Natural killer cell treated with Interleukin-12 subunit alpha and Interleukin-12 subunit beta and Interleukin-15 and Interleukin-18, amount 100 ng/mL, for 72 hours (primary cell): ENCODE data around the gene CASP8. TPM values are rescaled to one million over a fixed set of nuclear protein-coding genes. Genes with fewer than 3 reads are reported as not detected.
A peak's percentile ranks its signal among the peaks of the same experiment; 100 is the strongest.
"Not testable (repeated sequence)": the region's sequence is repeated elsewhere in the genome, so short reads cannot be mapped to it uniquely, and the experiment has no call there.

Source experiments
- ATAC-seq, 2 donors: fragments of 150-1000 bp; cut with Tn5 transposase in 1 of 2; sonication (Bioruptor Pico), chemical (Tn5 transposase) in 1 of 2; 2 replicates each; pipeline ENCODE4 v1.10.0; 2021
- DNase-seq: peaks from one replicate; pipeline ENCODE4 v3.0.0; 2022; ENCODE audit warnings: low spot score
- H3K27ac Mint-ChIP-seq, 2 donors: 1 replicate in 1 of 2; 2 replicates in 1 of 2; pipeline ENCODE4 v1.8.0; 2022; ENCODE audit warnings: mixed read lengths in 2 of 2, mild to moderate bottlenecking in 1 of 2, moderate library complexity in 1 of 2
- H3K27me3 Mint-ChIP-seq, 2 donors: 1 replicate in 1 of 2; 2 replicates in 1 of 2; pipeline ENCODE4 v1.8.0; 2022; ENCODE audit warnings: mixed read lengths in 2 of 2
- H3K36me3 Mint-ChIP-seq: one replicate; pipeline ENCODE4 v1.8.0; 2022; ENCODE audit warnings: mixed read lengths
- H3K4me1 Mint-ChIP-seq, 2 donors: 1 replicate in 1 of 2; 2 replicates in 1 of 2; pipeline ENCODE4 v1.8.0; 2022; ENCODE audit warnings: low read depth in 2 of 2, mixed read lengths in 2 of 2, mild to moderate bottlenecking in 1 of 2
- H3K4me3 Mint-ChIP-seq: one replicate; pipeline ENCODE4 v1.8.0; 2022; ENCODE audit warnings: mixed read lengths
- H3K9me3 Mint-ChIP-seq: 2 replicates; pipeline ENCODE4 v1.8.0; 2022; ENCODE audit warnings: mixed read lengths
- total RNA-seq, 2 donors: library from RNA; stranded (reverse); gene quantifications; one replicate each; pipeline ENCODE4 v1.2.3, GENCODE V29; 2022

CASP8 gene
- total RNA-seq, 2 donors from 2014 or later = 76.8 to 83.7 TPM

- peaks cover 7% of the 10 kb centered on the region for H3K36me3 Mint-ChIP-seq
- H3K27me3 Mint-ChIP-seq = no peaks in the 10 kb centered on the region
- peak overlapping the region; percentile 95 to 98 for H3K27ac Mint-ChIP-seq
- DNase-seq (no peak), ATAC-seq (peak; percentile 37 to 46)
- H3K4me3 Mint-ChIP-seq = peak overlapping the region; percentile 99
- peaks cover 54 to 58% of the 10 kb centered on the region in 2 donors for H3K4me1 Mint-ChIP-seq
- no peaks in the 10 kb centered on the region for H3K9me3 Mint-ChIP-seq
Observed at GRCh38 chr2:201233812-201234662, 26.3 kb upstream of the CASP8 start.

GRCh38 chr2:201234663-201235135, 25.6 kb upstream of the CASP8 start:
- no peaks in the 10 kb centered on the region for H3K9me3 Mint-ChIP-seq
- H3K27ac Mint-ChIP-seq = peak overlapping the region; percentile 95 to 98
- DNase-seq (no peak), ATAC-seq (no peak)
- peaks cover 13% of the 10 kb centered on the region for H3K36me3 Mint-ChIP-seq
- no peaks in the 10 kb centered on the region for H3K27me3 Mint-ChIP-seq
- H3K4me3 Mint-ChIP-seq = peak overlapping the region; percentile 99
- peaks cover 54 to 61% of the 10 kb centered on the region in 2 donors for H3K4me1 Mint-ChIP-seq

GRCh38 chr2:201235860-201236811, 24.2 kb upstream of the CASP8 start:
- DNase-seq (peak; percentile 79), ATAC-seq (peak in 1 of 2 donors; percentile 26)
- Mint-ChIP-seq H3K27me3 (no peaks in the 10 kb centered on the region), H3K4me3 (peak overlapping the region; percentile 99), H3K36me3 (peaks cover 27% of the 10 kb centered on the region), H3K9me3 (no peaks in the 10 kb centered on the region), H3K4me1 (peaks cover 54 to 65% of the 10 kb centered on the region in 2 donors), H3K27ac (peak overlapping the region; percentile 95 to 98)

DNA sequence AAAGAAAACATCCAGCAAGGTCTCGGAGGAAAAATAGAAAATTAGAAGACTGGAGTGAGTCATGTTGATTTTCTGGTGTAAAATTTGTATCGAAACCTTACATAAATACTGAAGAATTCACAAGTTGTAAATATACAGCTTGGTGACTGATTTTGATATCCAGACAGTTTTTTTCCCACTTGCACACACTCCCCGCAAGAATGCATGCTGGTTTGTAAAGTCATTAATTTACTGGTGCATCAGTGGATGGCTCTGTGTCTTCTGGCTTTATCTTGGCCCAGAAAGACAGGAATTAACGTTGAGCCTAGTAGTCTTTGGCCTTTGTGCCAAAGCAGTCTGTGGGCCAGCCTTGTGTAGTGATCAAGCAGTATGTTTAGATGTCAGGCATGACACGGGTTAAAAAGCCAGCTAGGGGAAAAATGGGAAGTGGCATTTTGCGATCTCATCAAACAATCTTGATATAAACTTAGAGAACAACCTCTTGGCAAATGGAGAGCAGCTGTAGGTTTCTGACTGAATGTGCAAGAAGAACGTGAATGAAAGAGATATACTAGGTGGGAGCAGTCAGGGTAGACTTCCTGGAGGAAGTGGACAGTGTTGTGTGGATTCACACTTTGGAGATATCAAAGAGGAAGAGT, 22.7 kb upstream of the CASP8 start:
- peak overlapping the region; percentile 57 for H3K4me3 Mint-ChIP-seq
- peaks cover 34% of the 10 kb centered on the region for H3K36me3 Mint-ChIP-seq
- H3K9me3 Mint-ChIP-seq = no peaks in the 10 kb centered on the region
- ATAC-seq (no peak), DNase-seq (no peak)
- peak overlapping the region; percentile 95 to 98 for H3K27ac Mint-ChIP-seq
- no peaks in the 10 kb centered on the region for H3K27me3 Mint-ChIP-seq
- H3K4me1 Mint-ChIP-seq = peaks cover 44 to 55% of the 10 kb centered on the region in 2 donors

DNA sequence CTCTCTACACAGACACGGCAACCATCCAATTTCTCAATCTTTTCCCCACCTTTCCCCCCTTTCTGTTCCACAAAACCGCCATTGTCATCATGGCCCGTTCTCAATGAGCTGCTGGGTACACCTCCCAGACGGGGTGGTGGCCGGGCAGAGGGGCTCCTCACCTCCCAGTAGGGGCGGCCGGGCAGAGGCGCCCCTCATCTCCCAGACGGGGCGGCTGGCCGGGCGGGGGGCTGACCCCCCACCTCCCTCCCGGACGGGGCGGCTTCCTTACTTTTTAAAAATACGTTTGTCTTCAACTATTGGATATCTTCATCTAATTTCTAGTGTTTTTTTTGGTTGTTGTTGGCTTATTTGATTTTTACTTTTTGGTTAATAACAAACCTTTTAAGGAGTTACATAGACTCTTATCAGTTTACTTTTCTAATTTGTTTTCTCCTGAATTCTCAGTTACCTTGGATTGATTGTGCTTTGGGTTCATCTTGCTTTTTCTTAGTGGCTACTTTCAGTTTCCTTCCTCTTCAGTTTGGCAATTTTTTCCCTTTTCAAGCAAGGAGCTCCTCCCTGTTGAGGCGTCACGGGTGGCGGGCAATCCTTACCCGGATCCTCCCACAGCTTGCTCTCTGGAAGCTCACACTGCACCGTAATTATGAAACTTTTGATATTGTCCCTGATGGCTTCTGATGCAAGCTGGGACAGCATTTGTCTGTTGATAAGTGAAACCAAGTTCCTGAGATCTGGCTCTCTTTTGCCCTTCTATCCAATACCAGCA, 21.0 kb upstream of the CASP8 start:
- H3K27ac Mint-ChIP-seq = peak overlapping the region; percentile 62 to 94
- peak overlapping the region; percentile 55 for H3K4me3 Mint-ChIP-seq
- H3K4me1 Mint-ChIP-seq = peaks cover 32 to 45% of the 10 kb centered on the region in 2 donors
- not testable (repeated sequence) for H3K9me3 Mint-ChIP-seq, DNase-seq, H3K27me3 Mint-ChIP-seq
- ATAC-seq = peak; percentile 29 to 80
- peaks cover 34% of the 10 kb centered on the region for H3K36me3 Mint-ChIP-seq

- peaks cover 19 to 28% of the 10 kb centered on the region in 2 donors for H3K4me1 Mint-ChIP-seq
Observed at GRCh38 chr2:201242571-201243277, 17.6 kb upstream of the CASP8 start.

DNA sequence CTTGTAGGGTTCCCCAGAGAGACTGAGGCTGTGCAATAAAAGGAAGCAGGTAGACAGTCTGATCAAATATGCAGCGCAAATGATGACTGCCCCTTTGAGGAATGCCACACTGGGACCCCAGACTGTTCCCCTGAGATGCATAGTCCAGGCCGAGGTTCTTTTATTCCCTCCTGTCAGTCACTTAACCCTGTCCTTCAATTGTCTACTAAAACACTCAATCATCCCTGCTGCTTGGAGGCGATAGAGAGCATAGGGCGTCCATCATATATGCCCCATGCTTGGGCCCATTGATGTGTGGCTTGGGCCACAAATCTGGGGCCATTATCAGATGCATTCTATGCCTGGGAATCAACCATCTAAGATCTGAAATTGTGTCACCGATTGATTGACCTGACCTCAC, 15.5 kb upstream of the CASP8 start:
- H3K27ac Mint-ChIP-seq = peak overlapping the region in 1 of 2 donors; percentile 60
- ATAC-seq (no peak), DNase-seq (no peak)
- peaks cover 22% of the 10 kb centered on the region for H3K36me3 Mint-ChIP-seq
- no peaks in the 10 kb centered on the region for H3K9me3 Mint-ChIP-seq
- H3K27me3 Mint-ChIP-seq = no peaks in the 10 kb centered on the region
- peaks cover 13 to 23% of the 10 kb centered on the region in 2 donors for H3K4me1 Mint-ChIP-seq
- H3K4me3 Mint-ChIP-seq = no peak overlapping the region

More at GRCh38 chr2:201242571-201243277, 17.6 kb upstream of the CASP8 start:
- no peak for ATAC-seq
- H3K4me3 Mint-ChIP-seq = no peak overlapping the region
- peaks cover 31% of the 10 kb centered on the region for H3K36me3 Mint-ChIP-seq
- no peaks in the 10 kb centered on the region for H3K9me3 Mint-ChIP-seq
- H3K27me3 Mint-ChIP-seq = no peaks in the 10 kb centered on the region
- no peak overlapping the region for H3K27ac Mint-ChIP-seq
- no peak for DNase-seq

DNA sequence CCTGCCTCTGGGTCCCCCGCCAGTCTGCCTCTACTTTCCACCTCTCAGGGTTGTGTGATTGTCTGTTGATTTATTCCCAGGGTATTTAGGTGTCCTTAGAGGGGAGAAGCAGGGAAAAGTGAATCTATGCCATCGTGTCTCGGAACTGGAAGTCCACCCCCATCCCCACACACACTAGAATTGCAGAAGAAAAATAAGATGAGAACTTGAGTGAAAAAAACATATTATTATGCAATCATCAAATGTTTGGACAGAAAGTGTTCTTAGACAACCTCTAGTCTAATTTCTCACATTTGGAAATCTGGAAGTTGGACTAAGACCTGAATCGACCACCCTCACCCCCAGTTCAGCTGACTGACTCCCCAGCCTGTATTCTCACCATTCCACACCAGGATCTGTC, 14.1 kb upstream of the CASP8 start:
- Mint-ChIP-seq H3K27ac (peak overlapping the region in 1 of 2 donors; percentile 60), H3K36me3 (peaks cover 14% of the 10 kb centered on the region), H3K27me3 (no peaks in the 10 kb centered on the region), H3K4me1 (peaks cover 16 to 28% of the 10 kb centered on the region in 2 donors), H3K4me3 (no peak overlapping the region), H3K9me3 (peaks cover 6% of the 10 kb centered on the region)
- no peak for DNase-seq
- ATAC-seq = no peak

DNA sequence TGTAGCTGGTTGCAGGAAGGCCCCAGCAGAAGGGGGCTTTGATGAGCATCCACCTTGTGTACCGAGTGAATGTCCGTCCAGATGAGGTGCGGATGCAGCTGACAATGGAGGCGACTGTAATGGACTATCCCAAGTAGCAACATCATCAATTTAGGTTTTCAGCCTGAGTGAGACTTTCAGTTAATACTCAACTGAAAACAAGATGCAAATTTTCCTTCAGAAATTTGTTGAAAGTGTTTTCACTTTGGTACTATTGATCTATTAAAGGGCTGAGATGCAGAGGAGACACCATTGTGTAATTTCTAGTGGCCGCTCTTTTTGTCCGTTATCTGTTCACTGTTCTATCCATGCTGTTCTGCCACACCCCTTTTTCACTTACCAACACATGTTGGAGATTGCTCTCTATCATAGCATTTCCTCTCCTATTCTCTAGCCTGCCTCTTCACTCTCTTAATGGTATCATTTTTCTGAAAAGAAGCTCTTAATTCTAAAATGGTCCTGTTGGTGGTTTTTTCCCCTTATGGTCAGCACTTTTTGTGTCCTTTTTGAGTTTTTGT, 12.0 kb upstream of the CASP8 start:
- Mint-ChIP-seq H3K9me3 (peaks cover 6% of the 10 kb centered on the region), H3K4me3 (no peak overlapping the region), H3K36me3 (peaks cover 9% of the 10 kb centered on the region), H3K27ac (peak overlapping the region in 1 of 2 donors; percentile 3), H3K4me1 (peaks cover 30 to 45% of the 10 kb centered on the region in 2 donors), H3K27me3 (no peaks in the 10 kb centered on the region)
- no peak for DNase-seq
- no peak for ATAC-seq

DNA sequence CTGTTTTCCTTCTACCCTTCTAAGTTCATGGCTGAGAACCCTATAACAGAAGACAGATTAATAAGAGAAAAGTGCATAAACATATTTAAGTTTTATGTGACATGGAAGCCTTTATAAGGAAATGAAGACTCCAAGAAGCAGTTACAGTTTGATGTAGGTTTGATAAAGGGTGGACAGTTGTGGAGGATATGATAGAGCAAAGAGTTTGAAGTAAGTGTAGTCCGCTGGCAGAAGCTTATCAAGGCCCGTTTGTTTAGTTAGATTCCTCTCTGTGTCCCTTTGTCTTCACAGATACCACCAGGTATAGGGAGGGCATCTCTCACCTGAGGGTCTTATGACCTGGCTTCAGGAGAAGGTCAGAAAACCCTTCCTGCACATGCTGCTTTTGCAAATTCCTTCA, 10.4 kb upstream of the CASP8 start:
- Mint-ChIP-seq H3K27me3 (no peaks in the 10 kb centered on the region), H3K4me1 (peaks cover 39 to 54% of the 10 kb centered on the region in 2 donors), H3K4me3 (peak overlapping the region; percentile 29), H3K9me3 (peaks cover 6% of the 10 kb centered on the region), H3K36me3 (peaks cover 9% of the 10 kb centered on the region), H3K27ac (peak overlapping the region; percentile 37 to 55)
- no peak for DNase-seq
- ATAC-seq = no peak

GRCh38 chr2:201250741-201251140, 9.6 kb upstream of the CASP8 start:
- Mint-ChIP-seq H3K4me1 (peaks cover 44 to 54% of the 10 kb centered on the region in 2 donors), H3K36me3 (peaks cover 9% of the 10 kb centered on the region), H3K27ac (peak overlapping the region; percentile 30 to 55), H3K27me3 (no peaks in the 10 kb centered on the region), H3K4me3 (no peak overlapping the region), H3K9me3 (peaks cover 6% of the 10 kb centered on the region)
- ATAC-seq (no peak), DNase-seq (no peak)
